Kasumi-1 (cell line): ENCODE measurements around the gene LDLRAD2.

Experiments
- DNase-seq, 2 experiments: peaks; one replicate each; lab custom pipeline; 2025; lab: John Stamatoyannopoulos, UW

LDLRAD2 gene

GRCh38 chr1:21843996-21844395 lies 31.9 kb downstream of the LDLRAD2 start:
- no peak for DNase-seq

GRCh38 chr1:21845646-21846641 lies 33.9 kb downstream of the LDLRAD2 start:
- DNase-seq, result no peak

- DNase-seq, result no peak
Observed at GRCh38 chr1:21847223-21848205, 35.4 kb downstream of the LDLRAD2 start.

- DNase-seq, result no peak
Observed at GRCh38 chr1:21848524-21849174, 36.6 kb downstream of the LDLRAD2 start.

- no peak for DNase-seq
Observed at GRCh38 chr1:21849909-21850576, 38.0 kb downstream of the LDLRAD2 start.

GRCh38 chr1:21851430-21852250 lies 39.6 kb downstream of the LDLRAD2 start:
- no peak for DNase-seq

- DNase-seq, result no peak
Observed at GRCh38 chr1:21852282-21853130, 40.4 kb downstream of the LDLRAD2 start.

- DNase-seq, result no peak
Observed at GRCh38 chr1:21853131-21853427, 41.0 kb downstream of the LDLRAD2 start.

- DNase-seq, result no peak
Observed at GRCh38 chr1:21854090-21854750, 42.2 kb downstream of the LDLRAD2 start.

GRCh38 chr1:21854751-21855131 lies 42.7 kb downstream of the LDLRAD2 start:
- DNase-seq, result no peak

- no peak for DNase-seq
Observed at GRCh38 chr1:21855257-21856096, 43.4 kb downstream of the LDLRAD2 start.

GRCh38 chr1:21857142-21857839 lies 45.2 kb downstream of the LDLRAD2 start:
- DNase-seq, result no peak

GRCh38 chr1:21857840-21858670 lies 46.0 kb downstream of the LDLRAD2 start:
- no peak for DNase-seq

GRCh38 chr1:21859669-21860179 lies 47.7 kb downstream of the LDLRAD2 start:
- DNase-seq, result no peak

GRCh38 chr1:21860971-21861370 lies 48.9 kb downstream of the LDLRAD2 start:
- DNase-seq, result no peak

- no peak for DNase-seq
Observed at GRCh38 chr1:21861602-21862429, 49.8 kb downstream of the LDLRAD2 start.
